ENCODE data around the gene SORBS2.

GRCh38 chr4:185644408-185644807, 167.6 kb downstream of the SORBS2 start:
- TF ChIP-seq STAT6 (CRISPR knock-in tag; conservative IDR thresholded peaks at IDR 0.05; ENCODE audit: low read depth) (no peak), CREB1 (CRISPR knock-in tag; IDR thresholded peaks at IDR 0.05) (no peak), CTCF (IDR thresholded peaks at IDR 0.05) (no peak), GABPB1 (CRISPR knock-in tag; IDR thresholded peaks at IDR 0.05) (no peak), CREM (CRISPR knock-in tag; IDR thresholded peaks at IDR 0.05) (no peak), E2F4 (CRISPR knock-in tag; IDR thresholded peaks at IDR 0.05; ENCODE audit: borderline replicate concordance, low read depth) (no peak), SP1 (CRISPR knock-in tag; conservative IDR thresholded peaks at IDR 0.05) (no peak), RORB (CRISPR knock-in tag; IDR thresholded peaks at IDR 0.05) (no peak), ARID4B (CRISPR knock-in tag; IDR thresholded peaks at IDR 0.05; ENCODE audit: borderline replicate concordance) (no peak)
- TF ChIP-seq, protein P1, sequence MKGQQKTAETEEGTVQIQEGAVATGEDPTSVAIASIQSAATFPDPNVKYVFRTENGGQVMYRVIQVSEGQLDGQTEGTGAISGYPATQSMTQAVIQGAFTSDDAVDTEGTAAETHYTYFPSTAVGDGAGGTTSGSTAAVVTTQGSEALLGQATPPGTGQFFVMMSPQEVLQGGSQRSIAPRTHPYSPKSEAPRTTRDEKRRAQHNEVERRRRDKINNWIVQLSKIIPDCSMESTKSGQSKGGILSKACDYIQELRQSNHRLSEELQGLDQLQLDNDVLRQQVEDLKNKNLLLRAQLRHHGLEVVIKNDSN (CRISPR knock-in tag; IDR thresholded peaks at IDR 0.05), result no peak

Measured in WTC11 (cell line).